Erythroblast (primary cell): ENCODE results near the gene STARD10.

ENCODE experiments used
- GATA1 ChIP-seq: IDR thresholded peaks from 2 replicates; pipeline ENCODE4 v1.6.1; 2011; ENCODE audit warnings: low read depth, mild to moderate bottlenecking, control low read depth, low read length, moderate library complexity
- POLR2A ChIP-seq: IDR thresholded peaks from 2 replicates; pipeline ENCODE4 v1.6.1; 2011; ENCODE audit warnings: mild to moderate bottlenecking, low read length

DNA sequence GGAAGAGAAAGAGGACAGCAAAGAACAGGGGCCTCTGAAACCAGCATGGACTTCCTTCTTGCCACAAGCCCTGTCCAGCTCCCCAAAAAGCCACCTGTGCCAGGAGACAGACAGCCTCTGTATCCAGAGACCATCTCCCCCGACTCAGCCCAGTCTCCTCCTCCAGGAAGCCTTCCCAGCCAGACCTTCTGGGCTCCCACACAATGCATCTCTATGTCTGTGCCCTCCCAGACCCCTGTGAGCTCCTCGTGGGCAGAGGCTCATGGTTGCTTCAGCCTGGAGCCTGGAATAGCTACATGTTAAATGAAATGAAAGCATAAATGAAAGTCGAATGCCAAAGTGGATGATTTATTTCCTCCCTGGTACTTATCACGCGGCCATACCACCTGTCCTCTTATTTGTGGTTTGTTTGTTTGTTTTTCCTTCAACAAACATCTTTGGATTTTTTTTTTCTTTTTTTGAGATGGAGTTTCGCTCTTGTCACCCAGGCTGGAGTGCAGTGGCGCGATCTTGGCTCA is 34.3 kb downstream of the STARD10 start:
- TF ChIP-seq POLR2A = peak; percentile 45
- TF ChIP-seq GATA1 = no peak
